ENCODE data around the gene SLC17A4.
A peak's percentile ranks its signal among the peaks of the same experiment; 100 is the strongest.
"Not testable (repeated sequence)": the region's sequence is repeated elsewhere in the genome, so short reads cannot be mapped to it uniquely, and the experiment has no call there.

SLC17A4 gene

GRCh38 chr6:25754535-25754934 is at the start of gene SLC17A4:
Gene SLC17A4 (plus strand): TSS chr6:25754742. CDS start chr6:25761963, 7,221 bp downstream.
- DNase-seq: no peak

- no peak for DNase-seq
Measured at GRCh38 chr6:25706314-25707014, 48.1 kb upstream of the SLC17A4 start.

- no peak for DNase-seq
Measured at GRCh38 chr6:25709761-25710160, 44.8 kb upstream of the SLC17A4 start.

DNA sequence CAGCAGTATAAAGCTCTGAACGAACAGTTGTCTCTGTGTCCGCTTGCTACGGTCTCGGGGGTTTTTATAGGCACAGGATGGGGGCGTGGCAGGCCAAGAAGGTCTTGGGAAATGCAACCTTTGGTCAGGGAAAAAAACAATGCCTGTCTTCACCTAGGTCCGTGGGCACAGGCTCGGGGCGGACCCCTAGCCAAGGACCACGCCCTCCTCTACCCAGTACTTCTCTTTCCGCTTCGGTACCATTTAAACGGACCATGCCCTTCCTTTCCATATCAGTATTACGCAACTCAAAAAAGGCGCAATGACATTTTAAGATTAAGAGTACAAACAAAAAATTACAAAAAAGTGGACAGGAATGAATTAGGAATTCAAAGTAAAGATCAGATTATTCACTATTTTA is 44.3 kb upstream of the SLC17A4 start:
- no peak for DNase-seq

- no peak for DNase-seq
Measured at GRCh38 chr6:25713824-25714223, 40.7 kb upstream of the SLC17A4 start.

DNA sequence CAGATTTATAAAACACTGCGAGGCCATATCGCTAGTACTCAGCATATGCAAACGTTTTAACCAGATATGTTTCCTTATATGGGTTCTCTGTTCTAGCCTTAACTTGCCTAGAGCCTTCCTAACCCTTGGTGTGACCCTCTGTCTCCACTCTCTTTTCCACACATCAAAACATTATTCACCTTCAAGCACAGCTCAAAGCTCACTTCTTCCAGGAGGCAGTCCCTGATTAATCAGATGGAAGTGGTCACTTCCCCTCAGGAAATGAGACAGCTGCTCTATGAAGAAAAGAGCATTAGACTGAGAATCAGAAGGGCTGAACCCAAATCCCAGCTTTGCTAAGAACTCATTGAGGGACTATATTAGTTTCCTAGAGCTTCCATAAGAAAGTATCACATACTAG is 39.8 kb upstream of the SLC17A4 start:
- no peak for DNase-seq

GRCh38 chr6:25715794-25716193 is 38.7 kb upstream of the SLC17A4 start:
- DNase-seq: no peak

DNA sequence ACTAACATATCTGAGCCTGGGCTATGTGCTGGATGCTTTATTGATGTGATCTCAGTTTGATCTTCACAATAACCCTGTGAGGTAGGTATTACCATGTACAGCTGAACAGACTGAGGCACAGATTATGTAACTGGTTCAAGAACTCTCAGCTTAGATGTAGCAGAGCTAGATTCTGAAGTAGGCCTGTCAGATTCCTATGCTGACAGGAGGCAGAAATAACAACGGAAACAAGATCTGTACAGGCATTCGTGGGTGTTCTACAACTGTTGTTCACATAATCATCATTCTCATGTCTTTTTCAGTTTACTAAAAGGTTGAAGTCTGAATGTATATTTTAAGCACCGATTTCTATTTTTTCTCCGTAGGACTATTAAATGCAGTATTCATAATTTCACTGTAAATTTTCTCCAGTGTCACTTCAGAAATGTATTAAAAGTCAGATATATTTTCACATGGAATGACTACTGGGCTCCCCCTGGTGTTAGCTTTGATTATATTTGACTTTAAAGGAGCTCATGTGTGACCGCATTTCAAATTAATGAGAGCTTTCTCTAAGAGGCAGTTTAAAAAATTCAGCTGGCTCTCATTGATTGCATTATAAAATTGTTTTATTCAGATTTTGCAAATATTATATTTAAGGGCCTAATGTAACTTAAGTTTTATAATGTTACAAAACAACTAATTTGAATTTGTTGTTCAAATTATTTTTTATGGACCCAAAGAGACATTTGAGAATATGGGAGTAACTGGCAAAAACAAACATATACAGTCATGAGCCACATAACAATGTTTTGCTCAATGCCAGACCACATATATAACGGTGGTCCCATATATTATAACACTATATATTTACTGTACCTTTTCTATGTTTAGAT is 36.4 kb upstream of the SLC17A4 start:
- peak; percentile 21 for DNase-seq

GRCh38 chr6:25726122-25726911 is 28.2 kb upstream of the SLC17A4 start:
- no peak for DNase-seq

DNA sequence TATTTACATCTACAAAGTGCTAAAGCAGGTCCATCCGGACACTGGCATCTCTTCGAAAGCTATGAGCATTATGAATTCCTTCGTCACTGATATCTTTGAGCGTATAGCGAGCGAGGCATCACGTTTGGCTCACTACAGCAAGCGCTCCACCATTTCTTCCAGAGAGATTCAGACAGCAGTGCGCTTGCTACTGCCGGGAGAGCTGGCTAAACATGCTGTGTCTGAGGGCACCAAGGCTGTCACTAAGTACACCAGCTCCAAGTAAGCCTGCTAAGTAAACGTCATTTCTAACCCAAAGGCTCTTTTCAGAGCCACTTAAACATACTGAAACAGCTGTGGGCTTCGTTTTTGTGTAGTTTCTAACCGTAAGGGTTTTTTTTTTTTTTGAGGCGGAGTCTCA is 27.5 kb upstream of the SLC17A4 start:
- no peak for DNase-seq

DNA sequence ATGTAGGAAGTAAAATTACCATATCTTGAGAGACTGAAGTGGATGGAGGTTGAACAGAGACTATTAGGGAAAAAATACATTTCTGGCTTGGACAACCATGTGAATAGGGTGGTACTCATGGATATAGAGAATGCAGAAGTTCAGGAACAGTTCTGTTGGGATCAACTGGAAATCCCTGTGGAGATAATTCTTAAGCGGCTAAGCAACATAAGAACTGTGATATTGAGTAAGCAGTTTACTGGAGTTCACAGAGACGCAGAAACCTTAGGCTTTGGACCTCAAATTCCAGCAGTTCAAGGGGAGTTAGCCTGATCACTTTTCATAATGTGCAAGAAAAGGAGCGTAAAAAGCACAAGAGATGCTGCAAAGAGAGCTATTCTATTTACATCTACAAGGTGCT is 23.6 kb upstream of the SLC17A4 start:
- DNase-seq: no peak

DNA sequence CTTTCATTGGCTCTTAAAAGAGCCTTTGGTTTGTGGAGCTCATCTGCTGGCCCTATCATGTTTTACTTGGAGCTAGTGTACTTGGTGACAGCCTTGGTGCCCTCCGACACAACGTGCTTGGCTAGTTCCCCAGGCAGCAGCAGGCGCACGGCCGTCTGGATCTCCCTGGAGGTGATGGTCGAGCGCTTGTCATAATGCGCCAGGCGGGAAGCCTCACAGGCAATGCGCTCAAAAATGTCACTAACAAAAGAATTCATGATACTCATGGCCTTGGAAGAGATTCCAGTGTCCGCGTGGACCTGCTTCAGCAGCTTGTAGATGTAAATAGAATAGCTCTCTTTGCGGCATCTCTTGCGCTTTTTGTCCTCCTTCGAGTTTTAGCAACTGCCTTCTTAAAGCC is 22.8 kb upstream of the SLC17A4 start:
- DNase-seq: no peak

GRCh38 chr6:25732468-25733198 is 21.9 kb upstream of the SLC17A4 start:
- DNase-seq: no peak

- DNase-seq: no peak
Measured at GRCh38 chr6:25735261-25735660, 19.3 kb upstream of the SLC17A4 start.

DNA sequence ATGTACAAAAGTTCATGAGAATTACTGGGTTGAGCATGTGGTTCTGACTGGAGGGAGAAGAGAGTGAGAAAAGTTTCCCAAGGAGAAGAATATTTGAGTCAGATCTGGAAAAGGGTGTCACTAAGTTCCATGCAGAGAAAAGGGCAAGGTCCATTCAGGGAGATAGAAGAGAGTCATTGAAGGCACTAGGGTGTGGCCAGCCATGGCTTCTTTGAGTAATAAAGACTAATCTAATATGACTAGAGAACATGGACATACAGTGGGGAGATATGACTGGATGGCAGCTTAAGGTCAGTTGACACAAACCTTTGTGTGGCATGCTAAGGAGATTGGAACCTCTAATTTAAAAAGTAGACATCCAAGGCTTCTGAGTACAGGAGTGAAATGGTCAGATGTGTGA is 10.7 kb upstream of the SLC17A4 start:
- DNase-seq: no peak

DNA sequence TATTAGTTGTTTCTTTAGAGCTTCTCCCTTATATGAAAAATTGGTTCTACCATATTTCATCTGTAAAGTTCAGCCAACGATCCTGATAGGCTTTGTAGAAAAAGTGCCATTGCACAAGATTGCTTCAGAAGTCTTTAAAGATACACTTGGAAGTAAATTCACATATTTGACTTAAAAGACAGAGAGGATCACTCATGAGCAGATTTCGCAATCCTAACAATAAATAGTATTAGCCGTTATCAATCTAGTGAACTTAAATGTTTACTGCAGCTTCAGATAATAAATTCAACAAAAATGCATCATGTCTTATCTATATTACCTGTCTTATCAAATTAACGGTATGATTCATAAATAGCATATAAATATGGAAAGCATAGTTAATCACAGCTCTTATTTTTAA is 8.7 kb upstream of the SLC17A4 start:
- DNase-seq: no peak

DNA sequence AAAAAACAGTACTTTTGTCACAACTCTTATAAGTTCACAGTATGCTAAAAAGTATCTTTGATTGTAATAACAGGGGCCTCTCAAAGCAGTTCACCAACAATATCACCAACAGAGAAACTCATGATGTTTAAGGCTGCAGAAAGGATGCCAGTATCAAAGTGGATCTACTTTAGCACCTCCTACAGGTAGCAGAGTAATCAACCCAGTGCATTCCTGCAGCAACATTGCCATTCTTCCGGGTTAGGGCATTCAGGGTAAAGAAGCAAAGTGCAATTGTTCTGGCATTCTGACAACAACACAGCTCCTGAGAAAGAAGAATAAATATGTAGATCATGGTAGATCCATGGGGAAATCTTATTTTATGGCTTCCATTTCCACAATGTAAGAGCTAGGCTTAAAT is 7.6 kb upstream of the SLC17A4 start:
- DNase-seq: no peak

GRCh38 chr6:25747477-25747876 is 7.1 kb upstream of the SLC17A4 start:
- DNase-seq: no peak

GRCh38 chr6:25748049-25748448 is 6.5 kb upstream of the SLC17A4 start:
- no peak for DNase-seq

DNA sequence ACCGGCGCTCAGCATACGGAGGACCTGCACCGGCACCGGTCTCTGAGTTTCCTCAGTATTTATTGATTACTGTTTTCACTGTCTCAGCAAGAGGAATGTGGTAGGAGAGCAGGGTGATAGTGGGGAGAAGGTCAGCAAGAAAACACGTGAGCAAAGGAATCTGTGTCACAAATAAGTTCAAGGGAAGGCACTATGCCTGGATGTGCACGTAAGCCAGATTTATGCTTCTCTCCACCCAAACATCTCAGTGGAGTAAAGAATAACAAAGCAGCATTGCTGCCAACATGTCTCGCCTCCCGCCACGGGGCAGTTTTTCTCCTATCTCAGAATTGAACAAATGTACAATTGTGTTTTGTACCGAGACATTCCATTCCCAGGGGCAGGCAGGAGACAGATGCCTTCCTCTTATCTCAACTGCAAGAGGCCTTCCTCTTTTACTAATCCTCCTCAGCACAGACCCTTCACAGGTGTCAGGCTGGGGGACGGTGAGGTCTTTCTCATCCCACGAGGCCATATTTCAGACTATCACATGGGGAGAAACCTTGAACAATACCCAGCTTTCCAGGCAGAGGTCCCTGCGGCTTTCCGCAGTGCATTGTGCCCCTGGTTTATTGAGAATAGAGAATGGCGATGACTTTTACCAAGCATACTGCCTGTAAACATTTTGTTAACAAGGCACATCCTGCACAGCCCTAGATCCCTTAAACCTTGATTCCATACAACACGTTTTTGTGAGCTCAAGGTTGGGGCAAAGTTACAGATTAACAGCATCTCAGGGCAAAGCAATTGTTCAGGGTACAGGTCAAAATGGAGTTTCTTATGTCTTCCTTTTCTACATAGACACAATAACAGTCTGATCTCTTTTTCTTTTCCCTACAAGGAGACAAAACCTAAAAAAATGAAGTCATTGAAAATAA is 5.7 kb upstream of the SLC17A4 start:
- not testable (repeated sequence) for DNase-seq

DNA sequence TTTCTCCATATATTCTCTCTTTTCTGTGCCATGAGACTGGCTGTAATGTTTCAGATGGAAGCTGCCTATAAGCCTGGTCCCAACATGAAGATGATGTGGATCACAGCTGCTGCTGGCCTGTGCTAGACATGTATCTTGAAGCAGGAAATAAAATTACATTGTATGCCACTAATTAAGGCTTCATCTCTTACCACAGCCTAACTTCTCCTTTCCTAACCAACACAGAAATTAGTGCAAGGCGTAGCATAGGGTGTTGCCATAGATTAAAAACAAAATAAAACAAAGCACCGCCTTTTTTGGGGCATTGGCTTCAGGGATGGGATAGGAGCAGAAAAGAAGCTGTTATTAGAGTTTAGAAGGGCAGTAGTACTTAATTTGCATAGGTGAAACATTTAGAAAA is 4.7 kb upstream of the SLC17A4 start:
- no peak for DNase-seq

GRCh38 chr6:25750906-25751305 is 3.6 kb upstream of the SLC17A4 start:
- DNase-seq: no peak

Data from fibroblast of skin of right biceps (primary cell).